ENCODE measurements around the gene TRPM3. TPM values are rescaled to one million over a fixed set of nuclear protein-coding genes. Genes with fewer than 3 reads are reported as not detected.

The TRPM3 gene
- total and polyA plus RNA-seq, 2 experiments from 2014 or later = 0.24 TPM; not detected in 1

DNA sequence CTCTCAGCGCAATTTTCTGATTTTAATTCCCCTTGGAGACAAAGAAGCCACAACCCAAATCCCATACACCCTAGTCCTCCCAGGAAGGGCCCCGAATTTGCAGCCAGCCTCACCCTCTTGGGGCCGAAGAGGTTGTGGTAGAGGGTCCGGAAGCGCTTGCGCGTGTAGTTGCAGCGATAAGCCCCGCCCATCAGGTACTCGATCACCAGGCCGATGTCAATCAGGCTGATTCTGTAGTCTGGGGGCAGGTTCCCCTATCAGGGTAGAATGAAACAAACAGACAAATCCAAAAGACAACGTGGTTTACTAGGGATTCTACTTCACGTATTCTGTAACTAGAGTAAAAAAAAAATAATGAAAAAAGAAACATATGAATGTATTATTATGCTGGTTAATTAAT, 496.3 kb downstream of the TRPM3 start:
- TF ChIP-seq, protein P1, sequence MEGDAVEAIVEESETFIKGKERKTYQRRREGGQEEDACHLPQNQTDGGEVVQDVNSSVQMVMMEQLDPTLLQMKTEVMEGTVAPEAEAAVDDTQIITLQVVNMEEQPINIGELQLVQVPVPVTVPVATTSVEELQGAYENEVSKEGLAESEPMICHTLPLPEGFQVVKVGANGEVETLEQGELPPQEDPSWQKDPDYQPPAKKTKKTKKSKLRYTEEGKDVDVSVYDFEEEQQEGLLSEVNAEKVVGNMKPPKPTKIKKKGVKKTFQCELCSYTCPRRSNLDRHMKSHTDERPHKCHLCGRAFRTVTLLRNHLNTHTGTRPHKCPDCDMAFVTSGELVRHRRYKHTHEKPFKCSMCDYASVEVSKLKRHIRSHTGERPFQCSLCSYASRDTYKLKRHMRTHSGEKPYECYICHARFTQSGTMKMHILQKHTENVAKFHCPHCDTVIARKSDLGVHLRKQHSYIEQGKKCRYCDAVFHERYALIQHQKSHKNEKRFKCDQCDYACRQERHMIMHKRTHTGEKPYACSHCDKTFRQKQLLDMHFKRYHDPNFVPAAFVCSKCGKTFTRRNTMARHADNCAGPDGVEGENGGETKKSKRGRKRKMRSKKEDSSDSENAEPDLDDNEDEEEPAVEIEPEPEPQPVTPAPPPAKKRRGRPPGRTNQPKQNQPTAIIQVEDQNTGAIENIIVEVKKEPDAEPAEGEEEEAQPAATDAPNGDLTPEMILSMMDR (IDR thresholded peaks at IDR 0.05; ENCODE audit: low read depth, low read length) = no peak
- no peak for DNase-seq (ENCODE audit: low read depth in 1 of 2, low spot score in 1 of 2)
- no peaks in the 10 kb centered on the region for H3K36me3 ChIP-seq

GRCh38 chr9:70618784-70619183, 502.6 kb downstream of the TRPM3 start:
- TF ChIP-seq, protein P1 (IDR thresholded peaks at IDR 0.05; ENCODE audit: low read depth, low read length) = no peak

More for the DNA sequence above, 496.3 kb downstream of the TRPM3 start:
- H3K4me3 ChIP-seq = no peak overlapping the region
- no peak overlapping the region for H3K27ac ChIP-seq
- no peaks in the 10 kb centered on the region for H3K4me1 ChIP-seq (ENCODE audit: low read depth)
- H3K27me3 ChIP-seq = no peaks in the 10 kb centered on the region
- no peaks in the 10 kb centered on the region for H3K9me3 ChIP-seq (ENCODE audit: low read depth)

DNA sequence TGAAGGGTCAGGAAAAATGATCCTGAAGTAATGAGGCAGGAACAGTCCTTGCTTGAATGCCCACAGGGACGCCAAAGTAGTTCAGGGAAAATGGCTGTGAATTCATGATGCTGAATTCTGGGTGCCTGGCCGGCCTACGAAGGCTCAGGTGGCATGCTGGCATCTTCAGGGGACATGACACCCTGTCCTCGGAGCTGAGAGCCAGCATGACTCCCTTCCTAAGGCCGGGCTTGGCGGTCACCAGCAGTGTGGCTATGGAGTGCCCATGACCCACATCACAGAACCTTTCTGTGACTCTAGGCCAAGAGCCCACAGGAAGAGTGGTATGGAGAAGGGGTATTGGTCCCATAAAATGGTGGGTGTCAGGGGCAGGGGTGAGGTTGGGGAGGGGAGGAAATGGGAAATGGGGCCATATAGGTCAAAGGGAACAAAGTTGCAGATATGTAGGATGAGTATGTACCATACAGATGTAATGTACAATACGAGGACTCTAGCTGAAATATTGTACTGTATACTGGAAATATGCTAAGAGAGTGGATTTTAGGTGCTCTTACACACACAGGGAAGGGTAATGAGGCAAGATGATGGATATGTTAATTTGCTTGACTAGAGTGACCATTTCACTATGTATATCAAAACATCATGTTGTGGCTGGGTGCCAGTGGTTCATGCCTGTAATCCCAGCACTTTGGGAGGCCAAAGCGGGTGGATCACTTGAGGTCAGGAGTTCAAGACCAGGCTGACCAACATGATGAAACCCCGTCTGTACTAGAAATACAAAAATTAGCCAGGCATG, 504.2 kb downstream of the TRPM3 start:
- no peaks in the 10 kb centered on the region for H3K36me3 ChIP-seq

More at GRCh38 chr9:70618784-70619183, 502.6 kb downstream of the TRPM3 start:
- no peak for DNase-seq (ENCODE audit: low read depth in 1 of 2, low spot score in 1 of 2)
- Histone ChIP-seq H3K36me3 (no peaks in the 10 kb centered on the region), H3K27me3 (no peaks in the 10 kb centered on the region), H3K4me1 (ENCODE audit: low read depth) (peaks cover 18% of the 10 kb centered on the region), H3K27ac (no peak overlapping the region), H3K9me3 (ENCODE audit: low read depth) (no peaks in the 10 kb centered on the region), H3K4me3 (no peak overlapping the region)

DNA sequence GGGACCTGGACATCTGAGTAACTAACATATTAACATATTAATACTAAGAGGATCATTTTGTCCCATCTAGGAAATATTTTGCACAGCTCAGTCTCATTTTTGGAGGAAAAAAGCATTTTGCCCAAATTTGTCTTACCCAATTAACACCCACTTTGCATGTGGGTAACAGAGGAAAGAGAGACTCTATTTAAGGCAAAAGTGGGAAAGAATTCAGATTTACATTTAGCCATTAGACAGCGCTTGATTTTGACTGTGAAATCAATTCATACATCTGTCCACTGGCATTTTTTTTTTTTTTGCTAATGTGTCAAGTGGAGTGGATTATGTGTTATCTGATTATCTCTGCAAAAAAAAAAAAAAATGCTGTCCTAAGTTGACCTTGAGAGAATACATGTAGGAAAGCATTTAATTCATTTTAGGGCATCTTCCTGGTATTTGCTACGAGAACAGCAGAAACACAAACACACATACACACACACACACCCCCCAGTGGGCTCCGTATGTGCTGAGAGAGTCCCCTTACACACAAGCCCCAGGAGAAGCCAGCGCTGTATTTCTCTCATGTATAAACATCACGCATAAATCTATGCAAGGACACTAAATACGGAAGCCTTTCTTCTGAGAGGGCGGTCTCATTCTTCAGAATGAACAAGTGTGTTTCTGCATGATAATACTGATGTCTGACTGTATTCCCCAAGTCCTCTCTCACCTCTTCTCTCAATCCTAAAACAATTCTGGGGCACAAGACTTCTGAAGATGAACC, 505.0 kb downstream of the TRPM3 start:
- H3K36me3 ChIP-seq = no peaks in the 10 kb centered on the region

More for the DNA sequence above, 504.2 kb downstream of the TRPM3 start:
- no peak for DNase-seq (ENCODE audit: low read depth in 1 of 2, low spot score in 1 of 2)
- H3K27ac ChIP-seq = no peak overlapping the region
- peaks cover 18% of the 10 kb centered on the region for H3K4me1 ChIP-seq (ENCODE audit: low read depth)
- no peaks in the 10 kb centered on the region for H3K9me3 ChIP-seq (ENCODE audit: low read depth)
- H3K4me3 ChIP-seq = no peak overlapping the region
- no peaks in the 10 kb centered on the region for H3K27me3 ChIP-seq
- TF ChIP-seq, protein P1 (IDR thresholded peaks at IDR 0.05; ENCODE audit: low read depth, low read length) = no peak

GRCh38 chr9:70615464-70616138, 505.8 kb downstream of the TRPM3 start:
- H3K27me3 ChIP-seq = no peaks in the 10 kb centered on the region
- H3K4me1 ChIP-seq (ENCODE audit: low read depth) = peaks cover 18% of the 10 kb centered on the region
- no peak overlapping the region for H3K4me3 ChIP-seq
- H3K9me3 ChIP-seq (ENCODE audit: low read depth) = no peaks in the 10 kb centered on the region
- H3K36me3 ChIP-seq = no peaks in the 10 kb centered on the region
- no peak for DNase-seq (ENCODE audit: low read depth in 1 of 2, low spot score in 1 of 2)
- peak overlapping the region; percentile 56 for H3K27ac ChIP-seq
- TF ChIP-seq, protein P1 (IDR thresholded peaks at IDR 0.05; ENCODE audit: low read depth, low read length) = no peak

More for the DNA sequence above, 505.0 kb downstream of the TRPM3 start:
- no peak for DNase-seq (ENCODE audit: low read depth in 1 of 2, low spot score in 1 of 2)
- Histone ChIP-seq H3K9me3 (ENCODE audit: low read depth) (no peaks in the 10 kb centered on the region), H3K27ac (peak overlapping the region; percentile 56), H3K4me1 (ENCODE audit: low read depth) (peaks cover 18% of the 10 kb centered on the region), H3K27me3 (no peaks in the 10 kb centered on the region), H3K4me3 (no peak overlapping the region)
- TF ChIP-seq, protein P1 (IDR thresholded peaks at IDR 0.05; ENCODE audit: low read depth, low read length) = no peak
